Measurements from ENCODE around the gene CYP39A1. TPM values are rescaled to one million over a fixed set of nuclear protein-coding genes. Genes with fewer than 3 reads are reported as not detected.

The CYP39A1 gene
- total and polyA plus RNA-seq, 2 experiments from 2014 or later: 3.4 to 4.3 TPM

- no peak for DNase-seq (ENCODE audit: low read depth in 1 of 2, low spot score in 1 of 2)
- no peaks in the 10 kb centered on the region for H3K4me1 ChIP-seq (ENCODE audit: low read depth)
- H3K9me3 ChIP-seq (ENCODE audit: low read depth): no peaks in the 10 kb centered on the region
- no peak overlapping the region for H3K4me3 ChIP-seq
- no peaks in the 10 kb centered on the region for H3K27me3 ChIP-seq
- no peak for TF ChIP-seq CTCF (IDR thresholded peaks at IDR 0.05; ENCODE audit: low read depth, low read length)
- H3K36me3 ChIP-seq: no peaks in the 10 kb centered on the region
- no peak overlapping the region for H3K27ac ChIP-seq
These were observed 96.6 kb downstream of the CYP39A1 start for GRCh38 chr6:46556053-46556452.

GRCh38 chr6:46555129-46555528 is 97.5 kb downstream of the CYP39A1 start:
- H3K36me3 ChIP-seq: no peaks in the 10 kb centered on the region
- no peak for DNase-seq (ENCODE audit: low read depth in 1 of 2, low spot score in 1 of 2)
- H3K4me1 ChIP-seq (ENCODE audit: low read depth): no peaks in the 10 kb centered on the region
- no peak overlapping the region for H3K27ac ChIP-seq
- no peaks in the 10 kb centered on the region for H3K27me3 ChIP-seq
- no peak for TF ChIP-seq CTCF (IDR thresholded peaks at IDR 0.05; ENCODE audit: low read depth, low read length)
- no peaks in the 10 kb centered on the region for H3K9me3 ChIP-seq (ENCODE audit: low read depth)
- H3K4me3 ChIP-seq: no peak overlapping the region

GRCh38 chr6:46549155-46549554 is 103.5 kb downstream of the CYP39A1 start:
- no peak for DNase-seq (ENCODE audit: low read depth in 1 of 2, low spot score in 1 of 2)
- no peaks in the 10 kb centered on the region for H3K9me3 ChIP-seq (ENCODE audit: low read depth)
- H3K27me3 ChIP-seq: no peaks in the 10 kb centered on the region
- no peak overlapping the region for H3K4me3 ChIP-seq
- H3K27ac ChIP-seq: no peak overlapping the region
- no peaks in the 10 kb centered on the region for H3K36me3 ChIP-seq
- H3K4me1 ChIP-seq (ENCODE audit: low read depth): no peaks in the 10 kb centered on the region
- TF ChIP-seq CTCF (IDR thresholded peaks at IDR 0.05; ENCODE audit: low read depth, low read length): no peak

- H3K27me3 ChIP-seq: no peaks in the 10 kb centered on the region
- no peak overlapping the region for H3K27ac ChIP-seq
- no peak overlapping the region for H3K4me3 ChIP-seq
- no peaks in the 10 kb centered on the region for H3K4me1 ChIP-seq (ENCODE audit: low read depth)
- no peaks in the 10 kb centered on the region for H3K9me3 ChIP-seq (ENCODE audit: low read depth)
- no peaks in the 10 kb centered on the region for H3K36me3 ChIP-seq
- TF ChIP-seq CTCF (IDR thresholded peaks at IDR 0.05; ENCODE audit: low read depth, low read length): no peak
- no peak for DNase-seq (ENCODE audit: low read depth in 1 of 2, low spot score in 1 of 2)
These were observed 111.1 kb downstream of the CYP39A1 start for GRCh38 chr6:46541556-46541955.

- Histone ChIP-seq H3K27ac (no peak overlapping the region), H3K9me3 (ENCODE audit: low read depth) (no peaks in the 10 kb centered on the region), H3K27me3 (no peaks in the 10 kb centered on the region), H3K36me3 (no peaks in the 10 kb centered on the region), H3K4me1 (ENCODE audit: low read depth) (no peaks in the 10 kb centered on the region), H3K4me3 (no peak overlapping the region)
- no peak for DNase-seq (ENCODE audit: low read depth in 1 of 2, low spot score in 1 of 2)
- no peak for TF ChIP-seq CTCF (IDR thresholded peaks at IDR 0.05; ENCODE audit: low read depth, low read length)
These were observed 112.8 kb downstream of the CYP39A1 start for GRCh38 chr6:46539866-46540265.

Data from cardiac muscle cell (in vitro differentiated cells and primary cell).